ENCODE results near the gene HIBCH.

DNA sequence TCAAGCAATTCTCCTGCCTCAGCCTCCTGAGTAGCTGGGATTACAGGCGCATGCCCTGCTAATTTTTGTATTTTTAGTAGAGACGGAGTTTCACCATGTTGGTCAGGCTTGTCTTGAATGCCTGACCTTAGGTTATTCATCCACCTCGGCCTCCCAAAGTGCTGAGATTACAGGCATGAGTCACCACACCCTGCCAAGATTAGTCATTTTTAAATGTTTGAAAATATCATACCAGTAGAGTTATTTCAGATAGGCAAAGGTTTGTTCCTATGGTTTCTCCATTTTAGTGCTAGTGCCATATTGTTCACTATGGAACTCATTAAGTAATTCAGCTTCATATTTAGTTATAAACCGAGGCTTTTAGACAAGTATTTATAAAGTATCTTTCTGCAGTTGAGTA, 52.3 kb downstream of the HIBCH start:
- TF ChIP-seq, protein P1, sequence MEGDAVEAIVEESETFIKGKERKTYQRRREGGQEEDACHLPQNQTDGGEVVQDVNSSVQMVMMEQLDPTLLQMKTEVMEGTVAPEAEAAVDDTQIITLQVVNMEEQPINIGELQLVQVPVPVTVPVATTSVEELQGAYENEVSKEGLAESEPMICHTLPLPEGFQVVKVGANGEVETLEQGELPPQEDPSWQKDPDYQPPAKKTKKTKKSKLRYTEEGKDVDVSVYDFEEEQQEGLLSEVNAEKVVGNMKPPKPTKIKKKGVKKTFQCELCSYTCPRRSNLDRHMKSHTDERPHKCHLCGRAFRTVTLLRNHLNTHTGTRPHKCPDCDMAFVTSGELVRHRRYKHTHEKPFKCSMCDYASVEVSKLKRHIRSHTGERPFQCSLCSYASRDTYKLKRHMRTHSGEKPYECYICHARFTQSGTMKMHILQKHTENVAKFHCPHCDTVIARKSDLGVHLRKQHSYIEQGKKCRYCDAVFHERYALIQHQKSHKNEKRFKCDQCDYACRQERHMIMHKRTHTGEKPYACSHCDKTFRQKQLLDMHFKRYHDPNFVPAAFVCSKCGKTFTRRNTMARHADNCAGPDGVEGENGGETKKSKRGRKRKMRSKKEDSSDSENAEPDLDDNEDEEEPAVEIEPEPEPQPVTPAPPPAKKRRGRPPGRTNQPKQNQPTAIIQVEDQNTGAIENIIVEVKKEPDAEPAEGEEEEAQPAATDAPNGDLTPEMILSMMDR (conservative IDR thresholded peaks at IDR 0.05; ENCODE audit: low read depth, low read length): no peak
- TF ChIP-seq POLR2A (IDR thresholded peaks at IDR 0.05; ENCODE audit: low read depth, low read length) (no peak), CEBPB (IDR thresholded peaks at IDR 0.05; ENCODE audit: low read depth, low read length) (peak; percentile 43; the same call in 1 of the 2 replicates), RAD21 (IDR thresholded peaks at IDR 0.05; ENCODE audit: low read length) (no peak), NFE2L2 (IDR thresholded peaks at IDR 0.05; ENCODE audit: low read depth, low read length) (no peak), CHD1 (IDR thresholded peaks at IDR 0.05; ENCODE audit: low read depth, low read length) (no peak), RFX5 (IDR thresholded peaks at IDR 0.05; ENCODE audit: low read depth, low read length) (no peak)
